AG20443 (cell line): ENCODE results near the gene SLC49A3.

Experiments used
- DNase-seq: peaks from one replicate; pipeline ENCODE4 v3.0.0; 2012; ENCODE audit warnings: low spot score, mixed read lengths

SLC49A3 gene

GRCh38 chr4:666822-667544 lies 22.0 kb downstream of the SLC49A3 start:
- no peak for DNase-seq

DNA sequence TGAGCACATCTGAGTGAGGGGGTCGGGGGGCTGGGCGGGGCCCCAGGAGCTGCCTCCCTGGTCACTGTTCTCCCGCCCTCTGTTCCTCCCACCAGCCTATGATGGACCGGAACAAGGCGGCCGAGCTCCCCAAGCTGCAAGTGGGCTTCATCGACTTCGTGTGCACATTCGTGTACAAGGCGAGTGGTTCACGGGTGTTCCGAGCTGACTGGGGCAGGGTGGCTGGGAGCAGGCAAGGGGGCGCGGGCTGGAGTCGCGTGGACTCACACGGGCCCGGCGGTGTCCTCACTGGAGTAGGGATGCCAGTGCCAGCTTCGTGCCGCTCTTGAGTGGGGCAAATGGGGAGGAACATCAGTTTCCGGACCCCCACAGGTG lies 22.5 kb downstream of the SLC49A3 start:
- no peak for DNase-seq

- DNase-seq = no peak
These were observed 23.1 kb downstream of the SLC49A3 start for GRCh38 chr4:665751-666435.

DNA sequence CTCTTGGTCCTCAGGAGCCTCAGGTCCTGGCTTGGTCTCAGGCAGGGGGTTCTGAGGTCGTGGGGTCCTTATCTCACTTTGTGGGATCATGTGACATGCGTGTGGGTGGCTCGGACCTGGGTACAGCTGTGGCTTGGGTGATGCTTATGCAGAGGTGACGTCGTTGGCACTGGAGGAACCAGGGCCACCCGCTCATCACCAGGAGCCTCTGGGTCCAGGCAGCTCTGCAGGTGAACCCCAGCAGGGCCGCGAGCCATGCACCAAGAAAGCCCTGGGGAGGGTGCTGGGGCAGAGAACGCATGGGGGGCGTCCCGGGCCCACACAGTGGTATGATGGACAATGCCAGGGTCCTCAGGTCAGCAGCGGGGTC lies 23.6 kb downstream of the SLC49A3 start:
- DNase-seq = no peak

- DNase-seq = no peak
These were observed 24.2 kb downstream of the SLC49A3 start for GRCh38 chr4:664713-665231.

DNA sequence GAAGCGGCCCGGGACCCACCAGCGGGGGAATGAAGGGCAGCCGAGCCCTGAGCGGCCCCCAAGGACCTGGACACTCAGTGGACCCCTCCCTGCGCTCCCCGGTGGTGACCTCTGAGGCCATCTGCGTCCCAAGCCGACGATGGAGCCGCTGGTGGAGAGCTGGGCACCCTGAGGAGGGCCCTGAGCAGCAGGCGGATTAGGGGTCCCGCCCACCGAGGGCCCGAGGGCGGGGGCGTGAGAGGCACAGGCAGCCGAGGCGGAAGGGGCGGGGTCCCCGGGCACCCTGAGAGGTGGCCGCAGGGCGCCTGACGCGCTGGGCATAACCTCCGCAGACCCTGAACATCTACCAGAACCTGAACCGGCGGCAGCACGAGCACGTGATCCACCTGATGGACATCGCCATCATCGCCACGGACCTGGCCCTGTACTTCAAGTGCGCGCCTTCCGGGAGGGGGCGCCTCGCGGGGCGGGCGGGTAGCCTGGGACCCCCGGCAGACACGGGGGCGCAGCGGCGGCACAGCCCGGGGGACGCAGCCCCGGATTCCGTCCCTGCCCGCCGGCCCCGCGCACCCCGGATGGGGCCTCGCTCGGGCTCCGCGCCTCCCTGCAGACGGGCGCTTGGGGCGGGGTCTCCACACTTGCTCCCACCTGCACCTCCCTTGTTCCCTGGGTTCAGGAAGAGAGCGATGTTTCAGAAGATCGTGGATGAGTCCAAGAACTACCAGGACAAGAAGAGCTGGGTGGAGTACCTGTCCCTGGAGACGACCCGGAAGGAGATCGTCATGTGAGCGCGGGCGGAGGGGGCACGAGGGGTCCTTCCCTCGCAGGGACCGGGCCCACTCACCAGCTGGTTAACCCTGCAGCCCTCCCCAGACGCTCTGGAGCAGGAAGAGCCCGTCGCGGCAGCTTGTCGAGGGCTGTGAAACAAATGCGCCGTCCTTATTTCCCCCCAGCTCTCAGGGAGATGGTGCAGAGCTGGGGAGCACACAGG lies 25.2 kb downstream of the SLC49A3 start:
- DNase-seq = no peak

GRCh38 chr4:663046-663437 lies 25.9 kb downstream of the SLC49A3 start:
- DNase-seq = no peak

DNA sequence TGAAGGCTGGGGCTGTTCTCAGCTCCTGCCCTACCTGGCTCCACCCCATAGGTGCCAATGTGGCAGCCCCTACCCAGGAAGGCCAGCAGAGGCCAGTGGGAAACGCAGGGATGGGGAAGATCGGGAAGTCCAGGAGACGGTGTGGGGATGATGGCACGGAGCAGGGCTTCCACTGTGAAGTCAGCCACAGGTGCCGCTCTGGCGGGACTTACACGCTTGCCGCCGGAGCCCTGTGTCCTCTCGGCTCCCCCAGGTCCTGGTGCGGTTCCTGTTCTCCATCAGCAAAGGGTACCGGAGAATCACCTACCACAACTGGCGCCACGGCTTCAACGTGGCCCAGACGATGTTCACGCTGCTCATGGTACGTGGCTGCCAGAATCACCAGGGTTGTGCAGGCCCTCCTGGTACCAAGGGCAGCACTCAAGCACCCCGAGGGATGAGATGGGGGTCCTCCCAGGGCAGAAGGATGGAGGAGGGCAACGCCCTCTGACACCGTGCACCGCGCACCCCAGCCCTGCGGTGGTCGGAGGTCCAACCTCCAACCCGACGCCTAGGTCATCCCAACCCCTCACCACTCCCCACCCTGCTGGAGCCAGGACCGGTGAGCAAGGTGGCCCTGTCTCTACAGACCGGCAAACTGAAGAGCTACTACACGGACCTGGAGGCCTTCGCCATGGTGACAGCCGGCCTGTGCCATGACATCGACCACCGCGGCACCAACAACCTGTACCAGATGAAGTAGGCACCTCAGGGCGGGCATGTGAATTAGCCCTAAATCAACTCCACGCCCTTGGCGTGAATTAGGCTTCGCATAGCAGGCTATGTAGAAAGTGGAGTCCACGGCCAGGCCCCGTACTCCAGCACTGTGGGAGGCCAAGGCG lies 26.8 kb downstream of the SLC49A3 start:
- no peak for DNase-seq

GRCh38 chr4:661231-661630 lies 27.7 kb downstream of the SLC49A3 start:
- DNase-seq = no peak

DNA sequence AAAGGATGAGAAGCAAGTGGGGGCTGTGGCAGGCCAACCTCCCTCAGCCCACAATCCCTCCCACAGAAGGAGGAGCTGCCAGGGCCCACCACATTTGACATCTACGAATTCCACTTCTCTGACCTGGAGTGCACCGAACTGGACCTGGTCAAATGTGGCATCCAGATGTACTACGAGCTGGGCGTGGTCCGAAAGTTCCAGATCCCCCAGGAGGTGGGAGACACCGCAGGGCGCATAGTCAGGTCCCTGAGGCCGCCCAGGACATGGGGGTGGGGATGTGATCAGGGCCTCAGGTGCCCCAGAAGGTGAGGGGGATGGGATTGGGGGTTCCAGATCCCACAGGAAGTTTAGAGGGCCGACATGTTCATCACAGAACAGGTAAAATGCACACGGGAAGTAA lies 28.6 kb downstream of the SLC49A3 start:
- DNase-seq = no peak

DNA sequence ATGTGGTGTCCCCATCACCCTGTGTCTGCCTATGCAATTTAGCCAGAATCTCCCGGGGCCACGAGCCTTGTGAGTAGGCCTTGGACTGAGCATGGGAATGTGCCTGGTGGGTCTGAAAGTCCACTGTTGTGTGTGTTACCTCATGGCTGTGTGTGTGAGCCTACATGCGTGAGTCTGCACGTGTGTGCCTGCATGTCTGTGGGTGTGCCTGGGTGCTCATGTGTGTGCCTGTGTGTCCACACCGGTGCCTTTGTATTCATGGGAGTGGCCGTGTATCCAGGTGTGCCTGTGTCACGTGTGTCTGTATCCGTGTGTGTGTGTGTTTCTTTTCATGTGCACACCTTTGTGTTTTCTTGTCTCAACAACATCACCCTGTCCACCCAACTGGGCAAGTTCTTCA lies 29.1 kb downstream of the SLC49A3 start:
- DNase-seq = no peak

DNA sequence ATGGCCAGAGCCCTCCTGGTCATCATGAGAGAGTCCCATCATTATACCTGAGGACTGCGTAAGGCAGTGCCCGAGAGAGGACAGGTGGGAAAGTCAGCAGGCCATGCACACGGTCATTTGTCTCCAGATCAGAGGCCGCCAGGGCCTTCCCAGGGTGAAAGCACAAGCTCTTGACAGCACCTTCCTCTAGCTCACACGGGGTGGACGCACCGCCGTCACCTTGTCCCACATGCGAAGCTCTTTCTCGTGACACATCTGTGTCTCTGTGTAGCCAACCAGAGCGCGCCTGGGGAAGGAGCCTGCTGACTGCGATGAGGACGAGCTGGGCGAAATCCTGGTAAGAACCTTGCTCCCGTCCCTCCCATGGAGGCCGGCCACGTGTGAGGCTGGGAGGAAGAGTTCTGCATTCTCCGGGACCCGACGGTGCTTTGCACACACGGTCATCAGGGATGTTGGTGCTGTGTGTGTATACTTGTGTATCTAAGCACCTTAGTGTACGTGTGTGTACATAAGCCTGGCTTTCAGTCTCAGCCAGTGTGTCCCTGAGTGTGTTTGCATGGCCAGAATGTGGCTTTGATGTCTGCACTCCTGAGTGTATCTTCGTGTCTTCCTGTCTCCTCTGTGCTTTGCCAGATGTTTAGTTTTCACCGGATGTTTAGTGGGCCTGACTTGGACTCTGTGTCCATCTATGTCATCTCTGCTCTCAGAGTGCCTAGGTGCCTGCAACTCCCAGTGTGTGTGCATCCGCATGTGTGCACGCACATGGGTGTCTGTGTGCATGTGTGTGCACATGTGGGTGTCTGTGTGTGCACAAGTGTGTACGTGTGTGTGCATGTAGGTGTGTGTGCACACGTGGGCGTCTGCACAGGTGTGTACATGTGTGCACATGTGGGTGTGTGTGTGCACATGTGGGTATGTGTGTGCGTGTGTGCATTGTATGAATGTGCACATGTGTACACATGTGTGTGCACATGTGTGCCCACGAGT lies 30.0 kb downstream of the SLC49A3 start:
- DNase-seq = no peak

- no peak for DNase-seq
These were observed 30.9 kb downstream of the SLC49A3 start for GRCh38 chr4:657834-658667.

DNA sequence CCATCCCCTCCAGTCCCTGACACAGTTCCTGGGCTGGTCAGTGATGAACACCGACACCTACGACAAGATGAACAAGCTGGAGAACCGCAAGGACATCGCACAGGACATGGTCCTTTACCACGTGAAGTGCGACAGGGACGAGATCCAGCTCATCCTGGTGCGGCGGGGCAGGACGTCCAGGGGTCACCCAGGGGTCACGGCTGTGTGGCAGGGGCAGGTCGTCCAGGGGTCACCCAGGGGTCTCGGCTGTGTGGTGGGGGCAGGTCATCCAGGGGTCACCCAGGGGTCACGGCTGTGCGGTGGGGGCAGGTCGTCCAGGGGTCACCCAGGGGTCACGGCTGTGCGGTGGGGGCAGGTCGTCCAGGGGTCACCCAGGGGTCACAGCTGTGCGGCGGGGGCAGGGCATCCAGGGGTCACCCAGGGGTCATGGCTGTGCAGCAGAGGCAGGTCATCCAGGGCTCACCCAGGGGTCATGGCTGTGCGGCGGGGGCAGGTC lies 31.6 kb downstream of the SLC49A3 start:
- DNase-seq = no peak

GRCh38 chr4:656436-657337 lies 32.3 kb downstream of the SLC49A3 start:
- DNase-seq = no peak

DNA sequence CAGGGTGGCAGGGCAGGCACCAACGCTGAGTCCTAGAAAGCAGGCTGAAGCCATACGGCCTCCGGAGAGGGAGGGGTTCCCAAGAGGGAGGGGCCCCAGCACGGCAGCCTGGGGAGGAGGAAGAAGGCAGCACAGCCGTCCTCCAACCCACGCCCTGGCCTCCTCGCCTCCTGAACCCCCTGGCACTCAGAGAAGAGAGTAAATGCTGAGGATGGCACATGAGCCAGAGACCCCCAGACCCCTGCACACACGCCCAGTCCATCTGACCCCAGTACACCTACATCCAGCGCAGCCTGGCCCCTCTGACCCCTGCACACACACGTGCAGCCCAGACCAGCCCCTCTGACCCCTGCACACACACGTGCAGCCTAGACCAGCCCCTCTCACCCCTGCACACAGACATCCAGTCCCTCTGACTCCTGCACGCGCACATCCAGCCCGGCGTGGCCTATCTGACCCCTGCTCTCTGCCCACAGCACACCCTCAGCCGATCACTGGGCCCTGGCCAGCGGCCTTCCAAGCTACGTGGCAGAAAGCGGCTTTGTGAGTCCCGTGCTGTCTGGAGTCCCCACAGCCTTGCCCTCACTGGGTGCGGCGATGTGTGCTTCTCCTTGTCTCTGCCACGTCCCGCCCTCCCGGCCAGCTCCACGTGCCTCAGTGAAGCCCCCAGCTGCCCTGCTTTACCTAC lies 33.3 kb downstream of the SLC49A3 start:
- no peak for DNase-seq

DNA sequence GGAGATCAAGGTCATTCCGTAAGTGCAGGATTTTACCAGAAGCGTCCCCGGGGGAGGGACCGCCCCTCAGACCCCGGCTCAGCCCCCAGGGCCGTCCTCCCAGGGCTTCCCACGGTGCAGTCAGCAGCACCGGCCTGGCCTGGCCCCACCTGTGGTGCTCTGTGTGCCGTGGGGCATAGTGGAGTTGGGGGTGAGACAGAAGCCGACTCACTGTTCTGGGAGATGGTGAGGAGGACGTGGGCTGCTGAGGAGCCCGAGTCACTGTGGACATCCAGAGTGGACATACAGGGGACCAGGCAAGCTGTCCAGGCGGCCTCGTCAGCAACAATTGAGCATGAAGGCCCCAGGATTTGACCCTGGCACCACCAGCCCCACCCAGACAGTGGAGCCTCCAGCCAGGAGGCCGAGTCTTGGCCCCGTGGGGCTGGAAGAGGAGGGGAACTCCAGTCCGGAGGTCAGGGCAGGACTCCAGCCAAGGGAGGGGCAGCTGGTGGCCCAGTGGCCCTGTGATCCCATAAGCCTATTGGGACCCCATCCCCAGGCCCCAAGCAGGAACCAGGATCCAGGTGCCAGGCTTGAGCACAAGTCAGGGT lies 34.0 kb downstream of the SLC49A3 start:
- no peak for DNase-seq
